Measurements from ENCODE around the gene GBF1.
A peak's percentile ranks its signal among the peaks of the same experiment; 100 is the strongest.

DNA sequence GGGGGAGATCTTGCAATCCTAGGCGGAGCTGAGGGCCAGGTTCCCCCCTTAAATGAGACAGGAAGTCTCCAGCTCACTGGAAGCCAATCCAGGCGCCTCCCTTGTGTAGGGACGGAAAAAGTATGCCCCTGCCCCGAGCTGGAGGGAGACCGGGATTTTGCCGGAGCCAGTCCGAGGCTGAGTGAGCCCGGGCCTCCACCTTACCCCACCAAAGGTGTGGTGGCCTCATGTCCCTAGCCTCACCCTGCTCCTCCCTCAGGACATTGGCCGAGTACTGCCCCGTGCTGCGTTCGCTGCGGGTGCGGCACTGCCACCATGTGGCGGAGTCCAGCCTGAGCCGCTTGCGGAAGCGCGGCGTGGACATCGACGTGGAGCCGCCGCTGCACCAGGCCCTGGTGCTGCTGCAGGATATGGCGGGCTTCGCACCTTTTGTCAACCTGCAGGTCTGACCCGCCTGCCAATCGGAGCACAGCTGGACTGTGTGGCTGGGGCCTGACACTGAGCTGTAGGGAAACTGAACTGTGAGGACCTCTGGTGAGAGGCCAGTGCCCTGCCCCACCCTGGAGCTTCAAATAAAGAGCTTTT is 177.3 kb downstream of the GBF1 start:
- TF ChIP-seq, protein P1, sequence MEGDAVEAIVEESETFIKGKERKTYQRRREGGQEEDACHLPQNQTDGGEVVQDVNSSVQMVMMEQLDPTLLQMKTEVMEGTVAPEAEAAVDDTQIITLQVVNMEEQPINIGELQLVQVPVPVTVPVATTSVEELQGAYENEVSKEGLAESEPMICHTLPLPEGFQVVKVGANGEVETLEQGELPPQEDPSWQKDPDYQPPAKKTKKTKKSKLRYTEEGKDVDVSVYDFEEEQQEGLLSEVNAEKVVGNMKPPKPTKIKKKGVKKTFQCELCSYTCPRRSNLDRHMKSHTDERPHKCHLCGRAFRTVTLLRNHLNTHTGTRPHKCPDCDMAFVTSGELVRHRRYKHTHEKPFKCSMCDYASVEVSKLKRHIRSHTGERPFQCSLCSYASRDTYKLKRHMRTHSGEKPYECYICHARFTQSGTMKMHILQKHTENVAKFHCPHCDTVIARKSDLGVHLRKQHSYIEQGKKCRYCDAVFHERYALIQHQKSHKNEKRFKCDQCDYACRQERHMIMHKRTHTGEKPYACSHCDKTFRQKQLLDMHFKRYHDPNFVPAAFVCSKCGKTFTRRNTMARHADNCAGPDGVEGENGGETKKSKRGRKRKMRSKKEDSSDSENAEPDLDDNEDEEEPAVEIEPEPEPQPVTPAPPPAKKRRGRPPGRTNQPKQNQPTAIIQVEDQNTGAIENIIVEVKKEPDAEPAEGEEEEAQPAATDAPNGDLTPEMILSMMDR (IDR thresholded peaks at IDR 0.05; ENCODE audit: low read depth, low read length), result peak; percentile 56
- no peak for TF ChIP-seq EZH2phosphoT487 (IDR thresholded peaks at IDR 0.05; ENCODE audit: low read depth)
